Heart left ventricle (tissue), 16 donors: Measurements from ENCODE around the gene DNAJC17. TPM values are rescaled to one million over a fixed set of nuclear protein-coding genes. Genes with fewer than 3 reads are reported as not detected.

ENCODE experiments used
- ATAC-seq, 4 donors: fragments of 200-7000 bp; cut with Tn5 transposase; one replicate each; pipeline ENCODE4 v1.9.1; 2020 to 2022; ENCODE audit warnings: moderate library complexity in 4 of 4, mild to moderate bottlenecking in 3 of 4, moderate number of reproducible peaks in 1 of 4
- DNase-seq, 5 donors: peaks; one replicate each; pipeline ENCODE4 v3.0.0-alpha.2; 2020
- H3K27ac ChIP-seq, 12 donors: fragments of 200-600 bp; sonication (generic) in 4 of 12; one replicate each; pipeline versions ENCODE4 v1.5.0 to v1.8.0; 2016 to 2022; ENCODE audit warnings: mild to moderate bottlenecking in 2 of 12
- H3K27me3 ChIP-seq, 9 donors: fragments of 200-600 bp; sonication (generic) in 2 of 9; one replicate each; pipeline versions ENCODE4 v1.5.1 to v1.8.0; 2016 to 2022; ENCODE audit warnings: mild to moderate bottlenecking in 3 of 9
- H3K36me3 ChIP-seq, 9 donors: fragments of 200-600 bp; sonication (generic) in 2 of 9; one replicate each; pipeline versions ENCODE4 v1.5.0 to v1.8.0; 2018 to 2022; ENCODE audit warnings: mild to moderate bottlenecking in 2 of 9
- H3K4me1 ChIP-seq, 12 donors: fragments of 200-600 bp; sonication (generic) in 4 of 12; one replicate each; pipeline versions ENCODE4 v1.5.0 to v1.8.0; 2016 to 2022; ENCODE audit warnings: mild to moderate bottlenecking in 3 of 12
- H3K4me3 ChIP-seq, 12 donors: fragments of 200-600 bp; sonication (generic) in 4 of 12; one replicate each; pipeline versions ENCODE4 v1.5.0 to v1.8.0; 2017 to 2022; ENCODE audit warnings: mild to moderate bottlenecking in 9 of 12, moderate library complexity in 4 of 12
- H3K9me3 ChIP-seq, 12 donors: fragments of 200-600 bp; sonication (generic) in 4 of 12; one replicate each; pipeline versions ENCODE4 v1.5.0 to v1.8.0; 2016 to 2022; ENCODE audit warnings: mild to moderate bottlenecking in 1 of 12
- CTCF ChIP-seq, 12 donors: fragments of 200-600 bp; sonication (generic) in 4 of 12; IDR thresholded peaks; one replicate each; pipeline versions ENCODE4 v1.5.0 to v1.8.0; 2018 to 2022; ENCODE audit warnings: antibody characterized with exemption in 12 of 12, mild to moderate bottlenecking in 5 of 12
- POLR2A ChIP-seq, 2 donors: fragments of 450-650 bp; IDR thresholded peaks; one replicate each; pipeline ENCODE4 v1.6.1; 2017; ENCODE audit warnings: antibody characterized with exemption in 2 of 2, mild to moderate bottlenecking in 2 of 2, moderate library complexity in 2 of 2
- WGBS, 4 donors: extraction: QIAGEN DNeasy Blood & Tissue Kit in 2 of 4; methylation state at CpG; one replicate each; pipeline versions ENCODE4 v1.1.5 to v1.1.7; 2013 to 2018; 5-methylcytosine and 5-hydroxymethylcytosine counted together
- intact Hi-C, 10 donors: fragments of 100-400 bp; cut with DNase I; formaldehyde crosslinking; loops; one replicate each; pipeline versions ENCODE4 v1.11.1 to v1.14.2; 2022
- polyA plus RNA-seq, 2 donors: library from polyadenylated mRNA; stranded (reverse); fragments of 200-250 nt; gene quantifications; one replicate each; pipeline ENCODE4 v1.2.3, GENCODE V29; 2013
- total RNA-seq, 9 donors: library from RNA; depleted of rRNA in 2 of 9; stranded (reverse); fragments of >200 nt in 2 of 9; fragmentation: NEBNext Ultra II Directional in 3 of 9; extraction: Animal tissue kit (Norgen Biotek cat#: 25700) in 3 of 9; gene quantifications; one replicate each; pipeline versions ENCODE4 v1.1.0 to v1.2.4, GENCODE V29; 2016 to 2023
- donor health status: ischemic (EF 13 %, LVEDD 7.1; RV severe dilation, severe dysfunction).
- donor health status: healthy with polysubstance abuse.
- donor health status: DM: no; HTN: yes; CAD: no.
- donor health status: DM: no; HTN: no; CAD: no.
- donor health status: ischemic (EF 25% LVEDD 6.9; RV normal size, moderate dysfunction).
- donor health status: ischemic (EF 25% LVEDD 5.7; RV mildly dilated, moderate dysfunction).
- donor health status: healthy.
- donor health status: DM: yes; HTN: yes; CAD: no.
- donor health status: ischemic (EF 35%, LVEDD 5.7; RV mildly dilated, moderate dysfunction).
- donor health status: nonischemic (EF 11% LVEDD 7.7; RV severe dilation, severe dysfunction).
- donor health status: DM: yes; HTN: yes; CAD: no.
- donor health status: PGD.
- donor health status: ischemic (EF 29% LVEDD 5.4; RV normal size, mild dysfunction).
- donor health status: nonischemic (EF 23%, LVEDD 6.1; RV moderate dilation, normal function).

The DNAJC17 gene
- total and polyA plus RNA-seq, 11 donors: 7.6 to 29.9 (median 15.7) TPM

GRCh38 chr15:40782609-40783227 lies 24.6 kb downstream of the DNAJC17 start:
- ATAC-seq (peak in 3 of 4 donors; percentile 68 to 76 (median 75)), DNase-seq (peak in 2 of 5 donors; percentile 43 to 51)
- no peak for TF ChIP-seq POLR2A (IDR thresholded peaks at IDR 0.05)
- TF ChIP-seq CTCF (IDR thresholded peaks at IDR 0.05): peak; percentile 16 to 59 (median 48)
- no peaks in the 10 kb centered on the region for H3K27me3 ChIP-seq
- 64 to 89% (median 70%) methylated on average over 7 to 8 of the region's 8 CpGs for WGBS, 4 donors
- no peak overlapping the region for H3K4me3 ChIP-seq
- no peaks in the 10 kb centered on the region for H3K9me3 ChIP-seq
- peaks cover 0 to 16% (median 9%) of the 10 kb centered on the region in 12 donors for H3K4me1 ChIP-seq
- H3K36me3 ChIP-seq: peaks cover 0 to 28% (median 23%) of the 10 kb centered on the region in 9 donors
- H3K27ac ChIP-seq: no peak overlapping the region
- intact Hi-C loops: loop anchor here in 2 of 10 donors (2.0 to 5.0 kb wide), 3 partner anchors 104 to 264 kb away; no protein-coding TSS in a partner anchor

GRCh38 chr15:40776537-40777141 lies 30.6 kb downstream of the DNAJC17 start:
- WGBS, 4 donors: 83 to 86% (median 86%) methylated on average over 11 of the region's 11 CpGs
- no peak overlapping the region for H3K4me3 ChIP-seq
- H3K36me3 ChIP-seq: peaks cover 2 to 86% (median 83%) of the 10 kb centered on the region in 9 donors
- peaks cover 0 to 8% (median 0%) of the 10 kb centered on the region in 12 donors for H3K4me1 ChIP-seq
- ATAC-seq: peak in 1 of 4 donors; percentile 32
- H3K27ac ChIP-seq: no peak overlapping the region
- no peak for TF ChIP-seq CTCF (IDR thresholded peaks at IDR 0.05)
- no peak for TF ChIP-seq POLR2A (IDR thresholded peaks at IDR 0.05)
- H3K27me3 ChIP-seq: no peaks in the 10 kb centered on the region
- intact Hi-C loops: no loop called here
- no peaks in the 10 kb centered on the region for H3K9me3 ChIP-seq
- no peak for DNase-seq

- Histone ChIP-seq H3K4me3 (no peak overlapping the region), H3K36me3 (peaks cover 2 to 93% (median 84%) of the 10 kb centered on the region in 9 donors), H3K27ac (no peak overlapping the region), H3K4me1 (peaks cover 0 to 8% (median 0%) of the 10 kb centered on the region in 12 donors), H3K9me3 (no peaks in the 10 kb centered on the region), H3K27me3 (no peaks in the 10 kb centered on the region)
- no peak for TF ChIP-seq POLR2A (IDR thresholded peaks at IDR 0.05)
- TF ChIP-seq CTCF (IDR thresholded peaks at IDR 0.05): no peak
- intact Hi-C loops: no loop called here
- ATAC-seq: no peak
- 91 to 96% (median 95%) methylated on average over 13 to 14 of the region's 14 CpGs for WGBS, 4 donors
- no peak for DNase-seq
Measured at GRCh38 chr15:40775740-40776536, 31.3 kb downstream of the DNAJC17 start.

GRCh38 chr15:40775007-40775406 lies 32.3 kb downstream of the DNAJC17 start:
- H3K36me3 ChIP-seq: peaks cover 2 to 96% (median 85%) of the 10 kb centered on the region in 9 donors

More at GRCh38 chr15:40775007-40775406, 32.3 kb downstream of the DNAJC17 start:
- no peak for TF ChIP-seq POLR2A (IDR thresholded peaks at IDR 0.05)
- no peak for TF ChIP-seq CTCF (IDR thresholded peaks at IDR 0.05)
- DNase-seq: no peak
- Histone ChIP-seq H3K27me3 (no peaks in the 10 kb centered on the region), H3K4me3 (no peak overlapping the region), H3K9me3 (no peaks in the 10 kb centered on the region), H3K27ac (no peak overlapping the region), H3K4me1 (peaks cover 0 to 13% (median 0%) of the 10 kb centered on the region in 12 donors)
- no peak for ATAC-seq
- intact Hi-C loops: no loop called here
- 92 to 95% (median 94%) methylated on average over 7 to 10 of the region's 10 CpGs for WGBS, 4 donors
